Peyer's patch (tissue), 4 donors: ENCODE data around the gene ADAMTS16.

Experiments
- CTCF ChIP-seq, 6 experiments: fragments of 450-650 bp in 4 of 6; fragments of 200-600 bp in 2 of 6; sonication (generic) in 1 of 6; IDR thresholded peaks; one replicate each; pipeline ENCODE4 v1.5.1; 2017 to 2019; ENCODE audit warnings: antibody characterized with exemption in 6 of 6, mild to moderate bottlenecking in 3 of 6, moderate library complexity in 1 of 6
- POLR2A ChIP-seq, 2 donors: fragments of 450-650 bp; IDR thresholded peaks; one replicate each; pipeline ENCODE4 v1.5.1; 2017; ENCODE audit warnings: antibody characterized with exemption in 2 of 2, mild to moderate bottlenecking in 2 of 2, moderate library complexity in 2 of 2

- TF ChIP-seq CTCF (IDR thresholded peaks at IDR 0.05) (no peak), POLR2A (IDR thresholded peaks at IDR 0.05) (no peak)
Measured at GRCh38 chr5:5360363-5360940, 220.3 kb downstream of the ADAMTS16 start.
